Prostate gland (tissue), 2 donors: Measurements from ENCODE around the gene TBC1D24.

Experiments used
- CTCF ChIP-seq, 4 experiments: fragments of 200-600 bp in 2 of 4; fragments of 450-650 bp in 2 of 4; sonication (generic) in 2 of 4; IDR thresholded peaks; 1 replicate in 3 of 4; 2 replicates in 1 of 4; pipeline ENCODE4 v1.5.1; 2016 to 2019; ENCODE audit warnings: antibody characterized with exemption in 4 of 4, mild to moderate bottlenecking in 2 of 4, moderate library complexity in 2 of 4
- POLR2A ChIP-seq: fragments of 450-650 bp; IDR thresholded peaks from one replicate; pipeline ENCODE4 v1.6.1; 2016; ENCODE audit warnings: antibody characterized with exemption, mild to moderate bottlenecking
- POLR2AphosphoS5 ChIP-seq: sonication (generic); formaldehyde crosslinking; IDR thresholded peaks from one replicate; pipeline ENCODE4 v1.6.1; 2017; ENCODE audit warnings: antibody characterized with exemption

- TF ChIP-seq POLR2A, result no peak
- TF ChIP-seq CTCF (IDR thresholded peaks at IDR 0.05), result no peak
- TF ChIP-seq POLR2AphosphoS5, result no peak
Observed at GRCh38 chr16:2487903-2488531, 13.1 kb downstream of the TBC1D24 start.
